GM12892 (cell line): ENCODE measurements around the gene PRDM15.

Source experiments
- POLR2A ChIP-seq: IDR thresholded peaks from 2 replicates; pipeline ENCODE4 v1.6.1; 2011; ENCODE audit warnings: low read depth, low read length, control low read depth
- POLR2AphosphoS5 ChIP-seq: IDR thresholded peaks from 2 replicates; pipeline ENCODE4 v1.6.1; 2011; ENCODE audit warnings: low read depth, low read length, control low read depth

DNA sequence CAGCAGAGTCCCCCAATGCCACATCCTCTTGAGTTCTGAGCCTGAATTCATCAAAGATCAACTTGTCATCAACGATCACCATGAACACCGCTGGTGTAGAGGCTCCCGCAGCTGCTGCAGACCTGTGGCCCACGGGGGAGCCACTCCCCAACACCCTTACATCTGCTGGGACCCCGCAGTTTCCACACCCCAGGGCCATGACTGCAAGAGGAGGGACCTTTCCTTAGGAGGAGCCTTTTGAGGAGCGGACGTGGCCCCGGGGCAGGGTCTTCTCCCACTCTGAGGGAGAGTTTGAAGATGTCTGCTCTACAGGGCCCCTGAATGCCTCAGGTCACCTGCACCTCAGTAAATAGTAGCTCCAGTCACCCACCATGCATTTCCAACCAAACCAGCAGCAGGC, 2.7 kb downstream of the PRDM15 start:
- no peak for TF ChIP-seq POLR2A
- TF ChIP-seq POLR2AphosphoS5, result no peak
